ENCODE measurements around the gene HBA2.
"Not testable (repeated sequence)": the region's sequence is repeated elsewhere in the genome, so short reads cannot be mapped to it uniquely, and the experiment has no call there.

The HBA2 gene

DNA sequence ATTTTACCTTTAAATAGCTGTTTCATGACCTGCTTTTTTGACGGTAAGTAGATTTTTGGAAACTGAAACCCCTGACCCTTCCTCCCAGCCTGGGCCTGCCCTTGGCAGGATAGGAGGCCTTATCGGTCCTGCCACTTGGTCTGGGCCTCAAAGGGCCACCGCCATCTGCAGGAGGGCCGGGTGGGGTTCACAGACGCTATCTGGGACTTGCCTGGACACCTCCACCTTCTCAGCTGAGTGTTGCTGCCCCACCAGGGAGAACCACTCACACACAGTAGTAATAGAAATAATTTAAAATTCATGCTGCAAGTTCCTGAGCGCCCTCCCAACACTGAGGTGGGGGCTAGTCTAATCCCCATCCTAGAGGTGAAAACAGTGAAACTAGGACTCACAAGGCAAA, 29.6 kb upstream of the HBA2 start:
- Histone ChIP-seq H3K9me3 (ENCODE audit: control insufficient read depth, insufficient read depth, low read depth, low read length) (no peaks in the 10 kb centered on the region), H3K4me1 (ENCODE audit: control insufficient read depth, insufficient read depth, low read length) (no peaks in the 10 kb centered on the region), H3K27me3 (ENCODE audit: control insufficient read depth, insufficient read depth, low read length) (no peaks in the 10 kb centered on the region), H3K4me3 (ENCODE audit: low read depth, low read length) (no peak overlapping the region), H3K9ac (ENCODE audit: low read length) (no peak overlapping the region), H3K27ac (ENCODE audit: low read depth, low read length) (no peak overlapping the region), H3K36me3 (ENCODE audit: control insufficient read depth, insufficient read depth, low read length) (no peaks in the 10 kb centered on the region)

DNA sequence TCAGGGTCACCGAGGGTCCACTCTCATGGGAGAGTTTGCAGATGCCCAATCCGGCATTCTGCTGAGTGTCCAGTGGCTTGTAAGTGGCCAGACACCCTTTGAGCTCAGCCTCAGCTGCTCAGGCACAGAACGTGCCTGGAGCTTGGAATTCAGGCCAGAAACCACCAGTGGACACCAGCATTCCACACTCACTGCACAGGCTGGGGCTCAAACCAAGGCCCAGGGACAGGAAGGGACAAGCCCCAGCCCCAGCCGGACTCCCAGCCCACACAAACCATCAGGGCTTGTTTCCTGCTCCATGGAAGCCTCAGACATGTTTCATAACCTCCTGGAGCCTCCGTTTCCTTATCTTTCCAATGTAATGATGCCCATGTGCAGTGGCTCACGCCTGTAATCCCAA, 29.2 kb upstream of the HBA2 start:
- Histone ChIP-seq H3K4me1 (ENCODE audit: control insufficient read depth, insufficient read depth, low read length) (no peaks in the 10 kb centered on the region), H3K9ac (ENCODE audit: low read length) (no peak overlapping the region), H3K4me3 (ENCODE audit: low read depth, low read length) (no peak overlapping the region), H3K27ac (ENCODE audit: low read depth, low read length) (no peak overlapping the region), H3K9me3 (ENCODE audit: control insufficient read depth, insufficient read depth, low read depth, low read length) (no peaks in the 10 kb centered on the region), H3K36me3 (ENCODE audit: control insufficient read depth, insufficient read depth, low read length) (no peaks in the 10 kb centered on the region), H3K27me3 (ENCODE audit: control insufficient read depth, insufficient read depth, low read length) (peaks cover 2% of the 10 kb centered on the region; the same call in 1 of the 2 replicates)

DNA sequence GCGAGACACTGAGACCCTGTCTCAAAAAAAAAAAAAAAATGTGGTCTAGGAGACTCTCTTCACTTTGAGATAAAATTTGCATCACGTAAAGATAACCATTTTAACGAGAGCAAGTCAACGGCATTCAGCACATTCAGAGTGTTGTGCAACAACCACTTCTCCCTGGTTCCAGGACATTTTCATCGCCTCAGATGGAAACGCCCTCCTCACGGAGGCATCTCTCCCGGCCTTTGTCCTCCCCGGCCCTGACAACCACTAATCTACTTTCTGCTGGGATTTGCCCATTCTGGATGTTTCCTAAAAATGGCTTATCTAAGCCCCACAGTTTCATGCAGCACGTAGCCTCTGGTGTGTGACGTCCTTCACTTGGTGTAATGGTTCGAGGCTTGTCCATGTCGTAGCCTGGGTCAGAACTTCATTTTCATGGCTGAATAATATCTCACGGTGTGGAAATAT, 27.9 kb upstream of the HBA2 start:
- H3K4me1 ChIP-seq (ENCODE audit: control insufficient read depth, insufficient read depth, low read length), result no peaks in the 10 kb centered on the region
- no peaks in the 10 kb centered on the region for H3K9me3 ChIP-seq (ENCODE audit: control insufficient read depth, insufficient read depth, low read depth, low read length)
- peaks cover 10% of the 10 kb centered on the region for H3K27me3 ChIP-seq (ENCODE audit: control insufficient read depth, insufficient read depth, low read length)
- H3K9ac ChIP-seq (ENCODE audit: low read length), result no peak overlapping the region
- H3K4me3 ChIP-seq (ENCODE audit: low read depth, low read length), result no peak overlapping the region
- H3K27ac ChIP-seq (ENCODE audit: low read depth, low read length), result no peak overlapping the region
- no peaks in the 10 kb centered on the region for H3K36me3 ChIP-seq (ENCODE audit: control insufficient read depth, insufficient read depth, low read length)

DNA sequence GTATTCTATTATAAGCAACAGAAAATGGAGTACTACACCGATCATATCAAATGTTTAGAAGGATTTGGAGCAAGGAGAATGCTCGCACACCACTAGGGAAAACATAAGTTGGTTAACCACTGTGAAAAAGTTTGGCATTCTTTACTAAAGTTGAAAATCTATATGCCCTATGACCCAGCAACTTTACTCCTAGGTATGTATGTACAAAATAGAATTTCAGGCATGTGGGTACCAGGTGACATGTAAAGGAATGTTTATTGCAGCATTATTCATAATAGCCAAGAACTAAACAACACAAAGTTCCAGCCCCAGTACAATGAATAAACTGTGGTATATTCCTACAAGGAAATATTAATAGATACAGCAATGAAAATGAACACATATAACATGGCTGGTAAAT, 26.0 kb upstream of the HBA2 start:
- Histone ChIP-seq H3K27me3 (ENCODE audit: control insufficient read depth, insufficient read depth, low read length) (peaks cover 19% of the 10 kb centered on the region), H3K36me3 (ENCODE audit: control insufficient read depth, insufficient read depth, low read length) (no peaks in the 10 kb centered on the region), H3K4me3 (ENCODE audit: low read depth, low read length) (no peak overlapping the region), H3K9me3 (ENCODE audit: control insufficient read depth, insufficient read depth, low read depth, low read length) (no peaks in the 10 kb centered on the region), H3K4me1 (ENCODE audit: control insufficient read depth, insufficient read depth, low read length) (no peaks in the 10 kb centered on the region), H3K9ac (ENCODE audit: low read length) (no peak overlapping the region), H3K27ac (ENCODE audit: low read depth, low read length) (no peak overlapping the region)

DNA sequence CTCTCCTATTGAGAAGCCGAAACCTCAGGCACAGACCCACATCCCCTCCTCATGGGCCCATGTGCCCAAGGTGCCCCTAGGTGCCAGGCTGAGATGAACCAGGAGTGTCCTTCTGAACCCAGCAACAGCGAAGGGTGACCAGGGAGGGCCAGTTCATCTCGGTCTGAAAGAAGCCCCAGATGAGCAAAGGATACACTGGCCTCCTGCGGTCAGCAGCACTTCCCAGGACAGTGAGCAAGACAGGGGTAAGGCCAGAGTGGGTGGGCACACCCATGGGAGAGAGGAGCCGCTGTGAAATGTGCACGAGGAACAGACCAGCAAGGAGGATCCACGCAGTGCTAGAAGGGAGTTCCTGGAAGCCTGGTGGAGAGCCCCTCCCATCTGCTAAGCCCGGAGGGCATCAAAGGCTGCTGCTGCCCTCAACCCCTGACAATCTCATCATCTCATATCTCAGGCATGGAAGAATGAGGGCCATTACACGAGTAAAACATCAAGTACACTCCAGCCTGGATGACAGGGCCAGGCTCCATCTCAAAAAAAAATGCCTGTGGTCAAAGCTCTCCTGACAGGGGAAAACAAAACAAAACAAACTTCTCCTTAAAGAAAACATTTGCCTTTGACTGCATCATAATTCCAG, 23.5 kb upstream of the HBA2 start:
- no peaks in the 10 kb centered on the region for H3K9me3 ChIP-seq (ENCODE audit: control insufficient read depth, insufficient read depth, low read depth, low read length)
- H3K27me3 ChIP-seq (ENCODE audit: control insufficient read depth, insufficient read depth, low read length), result peaks cover 31% of the 10 kb centered on the region
- H3K9ac ChIP-seq (ENCODE audit: low read length), result no peak overlapping the region

DNA sequence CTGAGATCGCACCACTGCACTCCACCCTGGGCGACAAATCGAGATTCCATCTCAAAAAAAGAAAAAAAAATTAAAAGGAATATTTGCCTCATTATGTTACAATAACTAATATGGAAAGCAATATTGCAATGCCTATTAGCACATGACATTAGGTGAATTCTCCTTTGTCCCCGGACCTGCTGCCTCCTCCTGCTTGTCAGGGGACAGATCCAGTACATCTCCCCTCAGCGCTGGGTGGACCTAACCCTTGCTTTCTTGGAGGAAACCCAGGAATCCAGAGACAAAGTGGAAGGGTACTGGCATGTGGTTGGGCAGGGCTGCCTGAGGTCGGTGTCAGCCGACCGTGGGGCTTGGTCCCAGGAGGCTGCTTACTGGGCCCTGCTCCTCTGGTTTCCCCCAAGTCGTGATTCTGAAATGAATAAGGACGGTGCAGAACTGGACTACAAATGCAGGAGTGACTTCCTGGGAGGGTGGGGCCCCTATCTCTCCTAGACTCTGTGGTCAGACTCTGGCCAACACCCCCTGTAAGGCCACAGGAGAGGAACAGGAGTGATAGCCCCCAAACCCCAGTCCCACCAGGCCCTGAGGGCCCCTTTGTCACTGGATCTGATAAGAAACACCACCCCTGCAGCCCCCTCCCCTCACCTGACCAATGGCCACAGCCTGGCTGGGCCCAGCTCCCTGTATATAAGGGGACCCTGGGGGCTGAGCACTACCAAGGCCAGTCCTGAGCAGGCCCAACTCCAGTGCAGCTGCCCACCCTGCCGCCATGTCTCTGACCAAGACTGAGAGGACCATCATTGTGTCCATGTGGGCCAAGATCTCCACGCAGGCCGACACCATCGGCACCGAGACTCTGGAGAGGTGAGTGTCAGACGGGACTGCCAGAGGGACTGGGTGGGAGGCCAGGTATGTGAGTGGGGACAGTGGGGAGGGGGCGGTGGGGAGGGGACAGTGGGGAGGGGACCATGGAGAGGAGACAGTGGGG, 20.2 kb upstream of the HBA2 start, which contains the start of gene HBZ:
Gene HBZ, plus strand, starts transcription at position 504 of the 988 bp plus-strand sequence. Its CDS starts 266 bp downstream, at position 770.
- H3K27me3 ChIP-seq (ENCODE audit: control insufficient read depth, insufficient read depth, low read length), result peaks cover 61% of the 10 kb centered on the region
- H3K27ac ChIP-seq (ENCODE audit: low read depth, low read length), result no peak within 1 kb of the TSS
- no peak within 1 kb of the TSS for H3K9ac ChIP-seq (ENCODE audit: low read length)

More for the DNA sequence above, 23.5 kb upstream of the HBA2 start:
- no peak overlapping the region for H3K4me3 ChIP-seq (ENCODE audit: low read depth, low read length)
- H3K27ac ChIP-seq (ENCODE audit: low read depth, low read length), result no peak overlapping the region
- no peaks in the 10 kb centered on the region for H3K36me3 ChIP-seq (ENCODE audit: control insufficient read depth, insufficient read depth, low read length)
- H3K4me1 ChIP-seq (ENCODE audit: control insufficient read depth, insufficient read depth, low read length), result no peaks in the 10 kb centered on the region

DNA sequence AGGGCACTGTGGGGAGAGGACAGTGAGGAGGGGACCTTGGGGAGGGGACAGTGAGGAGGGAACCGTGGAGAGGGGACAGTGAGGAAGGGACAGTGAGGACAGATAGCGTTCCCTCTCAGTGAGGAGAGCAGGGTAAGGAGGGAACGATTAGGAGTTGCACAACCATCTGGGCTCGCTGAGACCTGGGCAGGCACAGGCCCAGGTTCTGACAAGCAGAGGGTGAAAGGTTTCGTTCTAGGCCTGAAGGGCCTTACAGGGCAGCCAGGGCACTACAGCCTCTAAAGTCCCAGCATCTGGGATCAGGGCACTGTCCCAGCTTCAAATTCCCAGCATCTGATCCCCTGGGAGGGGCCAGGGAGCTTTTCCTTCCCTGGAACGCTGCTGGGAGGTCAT, 19.6 kb upstream of the HBA2 start:
- not testable (repeated sequence) for H3K9me3 ChIP-seq (ENCODE audit: control insufficient read depth, insufficient read depth, low read depth, low read length); H3K4me1 ChIP-seq (ENCODE audit: control insufficient read depth, insufficient read depth, low read length); H3K9ac ChIP-seq (ENCODE audit: low read length); H3K27ac ChIP-seq (ENCODE audit: low read depth, low read length); H3K36me3 ChIP-seq (ENCODE audit: control insufficient read depth, insufficient read depth, low read length); H3K4me3 ChIP-seq (ENCODE audit: low read depth, low read length)
- H3K27me3 ChIP-seq (ENCODE audit: control insufficient read depth, insufficient read depth, low read length), result peaks cover 68% of the 10 kb centered on the region

More for the DNA sequence above, 20.2 kb upstream of the HBA2 start, which contains the start of gene HBZ:
- no peaks in the 10 kb centered on the region for H3K36me3 ChIP-seq (ENCODE audit: control insufficient read depth, insufficient read depth, low read length)
- H3K4me3 ChIP-seq (ENCODE audit: low read depth, low read length), result no peak within 1 kb of the TSS
- no peaks in the 10 kb centered on the region for H3K9me3 ChIP-seq (ENCODE audit: control insufficient read depth, insufficient read depth, low read depth, low read length)
- 0 out of 2 replicates have a peak, but pooled peaks cover 3% of the 10 kb centered on the region for H3K4me1 ChIP-seq (ENCODE audit: control insufficient read depth, insufficient read depth, low read length)

DNA sequence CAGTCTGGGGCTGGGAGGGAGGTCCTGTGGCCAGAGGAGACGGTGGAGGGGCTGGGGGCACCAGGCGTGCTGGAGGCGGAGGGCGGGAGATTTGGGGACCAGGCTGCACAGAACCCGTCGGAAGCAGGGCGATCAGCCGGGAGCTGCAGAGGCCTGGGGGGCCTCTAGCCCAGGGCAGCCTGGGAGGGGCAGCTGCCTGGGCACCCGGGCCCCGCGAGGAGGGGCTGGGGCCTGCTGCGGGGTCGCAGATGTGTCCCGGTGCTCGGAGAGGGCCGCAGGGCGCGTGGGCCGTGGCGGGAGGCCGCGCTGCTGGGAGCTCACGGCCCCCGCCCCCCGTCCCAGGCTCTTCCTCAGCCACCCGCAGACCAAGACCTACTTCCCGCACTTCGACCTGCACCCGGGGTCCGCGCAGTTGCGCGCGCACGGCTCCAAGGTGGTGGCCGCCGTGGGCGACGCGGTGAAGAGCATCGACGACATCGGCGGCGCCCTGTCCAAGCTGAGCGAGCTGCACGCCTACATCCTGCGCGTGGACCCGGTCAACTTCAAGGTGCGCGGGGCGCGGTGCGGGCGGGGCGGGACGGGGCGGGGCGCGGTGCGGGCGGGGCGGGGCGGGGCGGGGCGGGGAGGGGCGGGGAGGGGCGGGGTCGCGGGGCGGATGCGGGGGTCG, 19.0 kb upstream of the HBA2 start:
- not testable (repeated sequence) for H3K9ac ChIP-seq (ENCODE audit: low read length)

DNA sequence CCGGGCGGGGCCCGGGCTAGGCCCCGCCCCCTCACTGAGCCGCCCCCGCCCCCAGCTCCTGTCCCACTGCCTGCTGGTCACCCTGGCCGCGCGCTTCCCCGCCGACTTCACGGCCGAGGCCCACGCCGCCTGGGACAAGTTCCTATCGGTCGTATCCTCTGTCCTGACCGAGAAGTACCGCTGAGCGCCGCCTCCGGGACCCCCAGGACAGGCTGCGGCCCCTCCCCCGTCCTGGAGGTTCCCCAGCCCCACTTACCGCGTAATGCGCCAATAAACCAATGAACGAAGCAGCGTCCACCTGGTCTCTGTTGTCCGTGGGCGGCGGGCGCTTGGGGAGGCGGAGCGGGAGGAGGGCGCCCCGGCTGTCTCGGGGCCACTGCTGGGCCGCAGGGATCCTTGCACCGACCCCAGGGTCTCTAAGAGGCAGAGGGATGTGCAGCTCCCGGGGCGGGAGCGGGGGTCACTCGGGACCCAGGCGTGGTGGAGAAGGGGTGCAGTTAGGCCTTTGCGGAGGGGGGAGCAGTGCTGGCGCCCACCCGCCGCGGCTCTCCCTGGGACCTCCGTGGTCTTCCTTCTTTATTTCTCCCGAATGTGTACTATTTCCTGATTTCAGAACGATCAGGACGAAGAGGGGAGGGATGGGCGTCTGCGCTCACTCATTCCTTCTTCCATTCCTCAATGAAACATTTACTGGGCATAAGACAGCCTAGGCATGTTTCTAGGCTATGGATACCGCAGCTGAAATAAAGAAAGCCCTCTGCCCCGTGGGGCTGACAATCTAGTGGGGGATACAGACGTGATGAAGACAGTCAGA, 18.3 kb upstream of the HBA2 start:
- no peaks in the 10 kb centered on the region for H3K9me3 ChIP-seq (ENCODE audit: control insufficient read depth, insufficient read depth, low read depth, low read length)
- no peak overlapping the region for H3K27ac ChIP-seq (ENCODE audit: low read depth, low read length)
- H3K9ac ChIP-seq (ENCODE audit: low read length), result no peak overlapping the region
- H3K4me3 ChIP-seq (ENCODE audit: low read depth, low read length), result peak overlapping the region; percentile 63
- 0 out of 2 replicates have a peak, but pooled peaks cover 3% of the 10 kb centered on the region for H3K4me1 ChIP-seq (ENCODE audit: control insufficient read depth, insufficient read depth, low read length)
- no peaks in the 10 kb centered on the region for H3K36me3 ChIP-seq (ENCODE audit: control insufficient read depth, insufficient read depth, low read length)
- peaks cover 69% of the 10 kb centered on the region for H3K27me3 ChIP-seq (ENCODE audit: control insufficient read depth, insufficient read depth, low read length)

More for the DNA sequence above, 19.0 kb upstream of the HBA2 start:
- not testable (repeated sequence) for H3K36me3 ChIP-seq (ENCODE audit: control insufficient read depth, insufficient read depth, low read length); H3K27ac ChIP-seq (ENCODE audit: low read depth, low read length); H3K4me3 ChIP-seq (ENCODE audit: low read depth, low read length); H3K9me3 ChIP-seq (ENCODE audit: control insufficient read depth, insufficient read depth, low read depth, low read length); H3K4me1 ChIP-seq (ENCODE audit: control insufficient read depth, insufficient read depth, low read length)
- peaks cover 69% of the 10 kb centered on the region for H3K27me3 ChIP-seq (ENCODE audit: control insufficient read depth, insufficient read depth, low read length)

DNA sequence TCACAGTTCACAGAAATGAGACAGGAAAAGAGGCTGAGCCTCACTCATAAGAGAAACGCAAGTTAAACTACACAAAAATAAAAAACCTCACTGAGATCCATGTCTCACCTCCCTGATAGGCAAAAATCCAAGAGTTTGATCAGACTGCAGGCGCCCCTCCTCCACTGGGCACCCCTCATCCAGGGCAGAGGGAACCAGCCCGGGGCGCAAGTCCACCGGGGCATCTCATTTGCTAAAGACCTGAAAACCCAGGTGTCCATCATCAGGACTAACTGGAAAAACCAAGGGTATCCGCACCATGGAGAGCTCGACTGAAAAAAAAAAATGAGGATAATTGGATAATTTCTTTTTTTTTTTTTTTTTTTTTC, 17.7 kb upstream of the HBA2 start:
- H3K27me3 ChIP-seq (ENCODE audit: control insufficient read depth, insufficient read depth, low read length), result peaks cover 73% of the 10 kb centered on the region
- no peaks in the 10 kb centered on the region for H3K9me3 ChIP-seq (ENCODE audit: control insufficient read depth, insufficient read depth, low read depth, low read length)
- H3K27ac ChIP-seq (ENCODE audit: low read depth, low read length), result no peak overlapping the region
- no peak overlapping the region for H3K9ac ChIP-seq (ENCODE audit: low read length)
- no peaks in the 10 kb centered on the region for H3K36me3 ChIP-seq (ENCODE audit: control insufficient read depth, insufficient read depth, low read length)
- H3K4me3 ChIP-seq (ENCODE audit: low read depth, low read length), result peak overlapping the region; percentile 63
- 0 out of 2 replicates have a peak, but pooled peaks cover 3% of the 10 kb centered on the region for H3K4me1 ChIP-seq (ENCODE audit: control insufficient read depth, insufficient read depth, low read length)
